ENCODE data around the gene UBE2H.
"Not testable (repeated sequence)": the region's sequence is repeated elsewhere in the genome, so short reads cannot be mapped to it uniquely, and the experiment has no call there.

UBE2H gene

DNA sequence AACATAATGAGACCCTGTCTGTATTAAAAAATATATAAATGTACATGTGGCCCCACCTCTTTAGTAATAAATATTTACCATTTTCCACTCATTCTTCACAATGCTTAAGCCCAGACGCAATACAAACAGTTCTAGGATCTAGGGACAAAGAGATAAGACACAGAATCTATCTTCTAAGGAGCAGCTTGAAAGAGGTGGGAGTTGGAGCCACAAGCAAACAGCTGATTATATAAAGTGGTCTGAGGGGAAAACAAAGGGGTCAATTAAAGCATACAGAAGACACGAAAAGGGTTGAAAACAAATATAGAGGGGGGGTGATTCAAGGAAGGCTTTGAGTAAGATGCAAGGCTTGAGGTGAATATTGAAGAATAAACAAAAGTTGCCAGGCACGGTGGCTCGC, 43.1 kb downstream of the UBE2H start:
- DNase-seq (ENCODE audit: low read depth in 4 of 4, low spot score in 1 of 4), result no peak

DNA sequence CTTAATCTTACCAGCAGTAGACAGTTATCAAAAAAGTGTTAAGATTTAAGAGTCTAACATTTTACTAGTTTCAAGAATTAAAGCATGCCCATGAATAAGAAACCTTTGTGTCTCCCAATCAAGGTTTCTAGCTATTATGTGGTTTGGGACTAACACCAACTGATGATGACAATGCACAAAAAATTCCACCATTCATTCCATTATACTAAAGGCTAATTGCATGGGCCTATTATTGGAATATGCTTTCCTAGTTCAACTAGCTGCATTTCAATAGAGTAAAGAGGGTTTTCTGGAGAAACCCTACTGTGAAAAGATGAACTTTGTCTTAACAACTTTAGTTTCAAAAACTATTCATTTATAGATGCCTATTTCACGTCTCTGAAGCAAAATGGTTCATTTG, 44.6 kb downstream of the UBE2H start:
- no peak for DNase-seq (ENCODE audit: low read depth in 4 of 4, low spot score in 1 of 4)

DNA sequence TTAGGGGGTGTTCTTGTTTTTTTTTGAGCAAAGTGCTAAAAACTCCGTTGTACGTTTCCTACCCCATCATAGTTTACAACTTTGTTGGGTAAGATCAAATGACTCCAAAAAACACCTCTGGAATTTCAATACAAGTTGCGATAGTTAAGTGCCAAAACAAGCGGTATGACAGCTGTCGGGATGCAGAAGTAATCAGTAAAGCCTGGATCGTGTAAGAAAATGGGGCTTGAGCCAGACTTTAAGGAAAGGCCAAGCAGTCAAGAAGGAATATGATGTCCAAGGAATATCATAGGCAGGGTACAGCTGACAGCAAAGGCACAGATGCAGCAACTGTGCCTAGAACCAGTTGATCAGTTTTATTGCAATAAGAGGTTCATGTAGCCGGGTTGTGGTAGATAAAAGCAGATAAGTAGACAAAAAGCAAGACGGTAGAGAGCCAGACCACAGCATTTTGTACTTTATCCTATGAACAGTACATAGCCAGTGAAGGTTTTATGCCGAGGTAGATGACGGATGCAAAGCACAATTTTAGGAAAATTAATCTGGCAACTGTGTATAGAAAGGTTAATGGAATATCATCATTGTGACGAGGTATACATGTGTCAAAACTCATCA, 45.5 kb downstream of the UBE2H start:
- no peak for DNase-seq (ENCODE audit: low read depth in 4 of 4, low spot score in 1 of 4)

DNA sequence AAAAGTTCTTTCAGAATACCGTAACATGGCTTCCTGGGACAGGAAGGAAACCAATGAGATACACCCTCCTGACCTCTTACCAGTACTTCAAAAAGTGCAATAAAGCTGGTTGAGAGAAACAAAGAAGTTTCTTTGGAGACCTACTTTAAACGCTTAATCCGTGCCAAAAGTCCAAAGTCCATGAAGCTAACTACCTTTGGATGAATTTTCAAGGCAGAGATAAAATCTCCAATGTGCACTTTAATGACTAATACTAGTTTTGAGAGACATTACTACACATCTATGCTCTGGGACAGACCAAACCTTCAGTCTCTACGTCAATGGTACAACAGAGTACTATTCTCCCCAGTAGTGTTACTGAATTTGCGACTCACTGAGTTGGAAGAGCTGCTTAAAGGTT, 46.1 kb downstream of the UBE2H start:
- DNase-seq (ENCODE audit: low read depth in 4 of 4, low spot score in 1 of 4), result no peak

DNA sequence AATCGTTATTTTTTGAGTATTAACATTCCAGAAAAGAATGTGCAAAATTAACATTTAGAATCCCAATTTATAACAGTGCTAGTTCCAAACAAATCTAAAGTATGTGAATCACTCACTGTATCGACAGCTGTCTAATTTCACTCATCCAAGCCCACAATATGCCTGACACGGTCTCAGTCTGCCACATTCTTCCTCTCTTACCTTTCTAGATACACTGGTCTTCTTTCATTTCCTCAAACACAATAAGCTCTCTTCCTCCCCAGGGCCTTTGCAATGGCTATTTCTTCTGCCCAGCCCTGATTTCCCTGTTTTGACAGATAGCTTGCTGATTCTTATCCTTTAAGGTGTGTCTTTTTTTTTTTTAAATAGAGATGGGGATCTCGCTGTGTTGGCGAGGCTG, 48.8 kb downstream of the UBE2H start:
- no peak for DNase-seq (ENCODE audit: low read depth in 4 of 4, low spot score in 1 of 4)

DNA sequence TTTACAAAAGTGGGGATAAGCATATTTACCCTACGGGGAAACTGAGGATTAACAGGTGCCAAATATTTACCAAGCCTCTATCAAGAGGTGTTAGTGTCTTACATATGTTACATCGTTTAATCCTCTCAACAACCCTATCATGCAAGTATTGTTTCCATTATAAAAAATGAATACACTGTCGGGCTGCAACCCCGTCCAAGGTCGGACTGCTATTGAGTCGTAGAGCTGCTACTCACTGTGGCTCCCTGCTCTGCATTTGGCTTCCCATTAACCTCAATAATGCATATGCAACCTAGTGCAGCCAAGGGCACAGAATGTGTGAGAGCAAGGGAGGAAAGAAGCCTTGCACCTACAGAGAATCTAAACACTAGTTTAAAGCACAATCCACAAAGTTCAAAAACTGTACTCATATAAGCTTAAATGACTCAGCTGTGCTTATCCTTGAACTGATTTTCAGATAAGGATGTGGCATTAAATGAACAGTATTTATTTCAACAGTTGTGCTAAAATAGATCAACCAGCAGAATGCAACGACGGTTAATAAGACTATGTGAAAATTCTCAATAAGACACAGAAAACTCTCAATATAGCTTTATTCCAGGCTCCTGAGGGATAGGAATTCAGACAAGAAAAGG, 49.9 kb downstream of the UBE2H start:
- no peak for DNase-seq (ENCODE audit: low read depth in 4 of 4, low spot score in 1 of 4)

DNA sequence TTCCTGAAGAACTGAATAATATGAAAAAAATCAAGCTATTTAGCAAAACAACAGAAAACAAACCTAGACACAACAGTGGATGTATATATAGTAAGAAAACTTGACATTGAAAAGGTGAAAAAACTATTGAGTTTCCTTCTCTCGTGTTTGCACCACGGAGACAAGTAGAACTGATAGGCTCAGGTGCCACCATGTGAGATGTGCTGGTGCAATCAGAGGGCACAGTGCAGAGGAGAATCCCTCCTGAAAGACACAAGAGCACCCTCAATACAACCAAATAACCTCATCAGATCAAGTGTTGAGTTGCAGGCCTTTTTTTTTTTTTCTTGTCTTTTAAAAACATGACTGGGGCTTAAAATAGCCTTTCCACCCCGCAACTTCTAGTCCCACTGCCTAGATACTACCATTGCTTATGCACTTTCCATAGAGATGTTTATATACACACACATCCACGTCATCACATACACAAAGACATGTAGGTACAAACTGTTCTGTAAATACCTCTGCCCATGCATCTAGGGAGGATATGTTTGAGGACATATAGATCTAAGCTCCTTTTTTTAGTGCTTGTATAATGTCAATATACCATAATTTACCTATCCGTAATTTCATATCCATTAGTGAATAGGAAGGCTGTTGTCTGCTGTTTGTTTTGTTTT, 54.1 kb downstream of the UBE2H start:
- no peak for DNase-seq (ENCODE audit: low read depth in 4 of 4, low spot score in 1 of 4)

DNA sequence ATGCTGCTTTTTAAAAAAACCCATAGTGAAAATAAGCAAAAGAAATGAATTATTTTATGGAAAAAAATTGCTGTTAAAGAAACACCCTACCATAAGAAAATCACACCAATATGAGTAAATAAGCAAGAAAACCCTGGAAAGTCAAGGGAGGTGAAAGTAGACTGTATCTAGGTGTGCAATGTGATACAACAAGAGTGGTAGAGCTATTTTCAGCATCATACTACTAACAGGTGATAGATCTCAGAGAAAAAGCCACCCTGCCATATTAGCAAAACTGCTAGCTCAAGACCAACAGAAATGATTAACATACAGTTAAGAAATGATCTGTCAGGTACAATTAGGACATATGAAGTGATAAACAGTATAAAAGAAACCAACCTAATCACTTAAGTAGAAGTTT, 54.8 kb downstream of the UBE2H start:
- no peak for DNase-seq (ENCODE audit: low read depth in 4 of 4, low spot score in 1 of 4)

DNA sequence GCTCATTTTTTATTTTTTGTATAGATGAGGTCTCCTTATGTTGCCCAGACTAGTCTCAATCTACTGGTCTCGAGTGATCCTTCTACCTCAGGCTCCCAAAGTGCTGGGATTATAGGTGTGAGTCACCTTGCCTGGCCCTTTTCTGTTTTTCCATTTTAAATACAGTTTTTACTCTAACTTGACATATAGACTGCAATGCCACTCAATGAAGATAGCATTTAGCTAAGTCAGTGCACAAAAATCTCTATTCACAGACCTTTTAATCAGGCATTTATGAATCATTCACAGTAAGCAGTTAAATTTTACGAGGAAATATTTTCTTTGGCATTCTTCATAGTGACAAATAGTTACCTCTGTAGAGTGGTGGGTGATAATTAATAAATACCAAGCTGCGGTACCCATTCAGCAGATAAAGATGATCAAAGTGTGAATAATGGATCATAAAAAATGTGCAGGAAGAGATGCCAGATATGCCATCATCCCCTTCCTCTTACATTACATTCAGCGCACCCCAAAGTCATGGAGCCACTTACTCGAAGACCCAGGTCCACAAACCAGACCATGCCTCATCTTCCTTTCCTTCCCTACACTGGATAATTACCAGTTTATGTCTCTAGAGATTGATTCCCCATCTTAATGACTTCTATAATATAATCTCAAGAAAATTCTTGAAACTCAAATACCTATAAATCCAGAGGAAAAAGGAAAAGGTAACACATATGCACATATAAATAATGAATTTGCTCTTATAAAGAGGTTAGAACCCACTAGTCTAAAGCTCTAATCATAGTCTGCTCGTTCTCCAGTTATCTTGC, 56.0 kb downstream of the UBE2H start:
- no peak for DNase-seq (ENCODE audit: low read depth in 4 of 4, low spot score in 1 of 4)

DNA sequence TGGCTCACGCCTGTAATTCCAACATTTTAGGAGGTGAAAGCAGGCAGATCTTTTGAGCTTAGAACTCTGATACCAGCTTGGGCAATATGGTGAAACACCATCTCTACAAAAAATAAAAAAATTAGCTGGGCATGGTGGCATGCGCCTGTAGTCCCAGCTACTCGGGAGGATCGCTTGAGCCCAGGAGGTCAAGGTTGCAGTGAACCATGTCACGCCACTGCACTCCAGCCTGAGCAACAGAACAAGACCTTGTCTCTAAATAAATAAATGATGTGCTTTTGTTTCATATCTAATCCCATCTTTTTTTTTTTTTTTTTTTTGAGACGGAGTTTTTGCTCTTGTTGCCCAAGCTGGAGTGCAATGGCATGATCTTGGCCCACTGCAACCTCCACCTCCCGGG, 58.6 kb downstream of the UBE2H start:
- DNase-seq (ENCODE audit: low read depth in 4 of 4, low spot score in 1 of 4), result not testable (repeated sequence)

DNA sequence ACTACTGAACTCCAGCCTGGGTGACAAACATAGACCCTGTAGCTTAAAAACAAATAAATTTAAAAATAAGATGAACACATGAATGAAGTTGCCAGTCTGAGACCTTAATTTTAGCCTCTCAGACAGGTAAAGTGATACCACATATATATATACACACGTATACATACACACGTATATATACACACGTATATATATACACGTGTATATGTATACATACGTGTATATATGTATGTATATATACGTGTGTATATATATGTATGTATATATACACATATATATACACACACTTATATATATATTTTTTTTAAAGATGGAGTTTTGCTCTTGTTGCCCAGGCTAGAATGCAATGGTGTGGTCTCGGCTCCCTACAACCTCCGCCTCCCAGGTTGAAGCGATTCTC, 62.7 kb downstream of the UBE2H start:
- DNase-seq (ENCODE audit: low read depth in 4 of 4, low spot score in 1 of 4), result no peak

DNA sequence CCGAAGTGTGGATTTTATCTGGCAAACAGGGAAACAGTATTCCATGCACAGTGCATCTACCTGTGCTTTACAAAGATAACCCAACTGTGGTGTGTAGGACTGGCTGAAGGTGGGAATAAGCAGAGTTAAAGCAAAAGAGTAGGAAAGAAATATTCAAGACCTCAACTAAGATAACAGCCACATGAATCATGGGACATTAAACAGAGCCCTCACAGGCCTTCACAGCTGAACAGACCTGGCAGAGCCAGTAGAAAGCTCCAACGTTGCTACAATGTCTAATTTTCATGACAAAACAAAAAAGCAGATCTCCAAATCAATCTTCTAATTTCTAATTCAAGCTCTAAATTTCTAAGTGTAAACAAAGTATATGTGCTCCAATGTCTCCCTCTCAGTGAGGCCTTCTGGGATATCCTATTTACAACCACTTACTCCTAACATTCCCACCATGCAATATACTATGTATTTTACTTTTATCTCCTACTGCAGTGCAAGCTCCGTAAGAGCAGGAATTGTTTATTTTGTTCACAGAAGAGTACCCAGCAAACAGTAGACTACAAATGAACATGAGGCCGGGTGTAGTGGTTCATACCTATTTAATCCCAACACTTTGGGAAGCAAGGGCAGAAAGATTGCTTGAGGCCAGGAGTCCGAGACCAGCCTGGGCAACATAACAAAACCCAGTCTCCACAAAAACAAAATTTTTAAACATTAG, 63.5 kb downstream of the UBE2H start:
- DNase-seq (ENCODE audit: low read depth in 4 of 4, low spot score in 1 of 4), result no peak

DNA sequence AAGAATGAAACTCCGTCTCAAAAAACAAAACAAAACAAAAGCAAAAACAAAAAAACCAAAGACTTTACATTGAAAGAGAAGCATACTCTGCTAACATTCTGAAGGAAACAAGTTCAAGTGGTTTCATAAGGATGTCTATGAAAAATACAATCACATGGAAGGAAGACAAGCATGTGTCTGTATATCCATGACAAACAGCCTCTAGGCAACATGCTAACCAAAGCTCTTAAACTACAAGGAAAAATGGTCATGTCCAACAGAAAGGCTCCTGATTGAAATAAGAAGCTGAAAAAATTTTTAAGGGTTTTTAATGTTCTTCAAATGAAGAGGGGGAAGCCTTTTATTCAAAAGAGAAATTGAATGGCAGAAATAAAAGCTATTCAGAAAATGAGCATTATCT, 64.9 kb downstream of the UBE2H start:
- no peak for DNase-seq (ENCODE audit: low read depth in 4 of 4, low spot score in 1 of 4)

DNA sequence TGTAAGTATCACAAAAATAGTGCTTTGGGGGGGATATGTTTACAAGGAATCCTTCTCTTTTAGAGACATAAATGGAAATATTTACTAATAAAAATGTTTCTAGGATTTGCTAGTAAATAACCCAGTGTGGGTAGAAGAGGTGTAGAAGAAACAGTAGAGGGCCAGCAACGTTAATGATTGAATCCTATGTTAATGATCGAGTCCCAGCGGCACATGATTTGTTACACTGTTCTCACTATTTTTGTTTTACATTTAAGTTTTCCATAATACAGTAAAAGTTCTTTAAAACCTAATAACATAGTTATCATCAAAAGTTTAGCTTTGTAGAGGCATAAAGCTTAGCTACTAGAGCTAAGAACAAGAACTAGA, 66.0 kb downstream of the UBE2H start:
- DNase-seq (ENCODE audit: low read depth in 4 of 4, low spot score in 1 of 4), result no peak

DNA sequence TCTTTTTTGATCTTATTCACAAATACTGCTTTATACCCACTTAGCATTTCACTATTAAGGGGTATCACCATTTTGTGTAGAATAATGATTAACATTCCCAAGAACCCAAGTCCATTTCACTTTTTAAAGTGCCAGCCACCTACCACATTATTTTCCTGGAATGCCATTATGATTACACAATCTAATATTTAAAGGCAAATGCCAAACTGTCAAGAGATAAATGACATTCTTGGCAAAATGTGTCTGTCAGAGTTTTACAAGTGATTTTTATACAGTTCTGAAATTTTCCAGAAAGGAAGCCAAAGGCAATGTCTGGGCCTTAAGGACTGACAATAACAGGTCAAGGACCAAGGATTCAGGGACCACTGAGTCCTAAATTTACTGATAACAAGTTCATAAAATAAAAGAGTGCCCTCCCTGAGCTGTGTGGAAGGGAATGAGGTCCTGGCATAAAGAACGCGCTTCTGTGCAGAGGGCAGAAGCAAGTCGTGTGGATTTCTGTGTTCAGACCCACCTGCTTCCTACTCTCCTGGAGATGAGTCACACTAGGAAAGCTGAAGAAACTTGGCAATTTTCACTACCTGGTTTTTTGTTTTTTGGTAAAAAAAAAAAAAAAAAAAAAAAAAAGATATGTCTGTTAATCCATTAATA, 66.5 kb downstream of the UBE2H start:
- no peak for DNase-seq (ENCODE audit: low read depth in 4 of 4, low spot score in 1 of 4)

DNA sequence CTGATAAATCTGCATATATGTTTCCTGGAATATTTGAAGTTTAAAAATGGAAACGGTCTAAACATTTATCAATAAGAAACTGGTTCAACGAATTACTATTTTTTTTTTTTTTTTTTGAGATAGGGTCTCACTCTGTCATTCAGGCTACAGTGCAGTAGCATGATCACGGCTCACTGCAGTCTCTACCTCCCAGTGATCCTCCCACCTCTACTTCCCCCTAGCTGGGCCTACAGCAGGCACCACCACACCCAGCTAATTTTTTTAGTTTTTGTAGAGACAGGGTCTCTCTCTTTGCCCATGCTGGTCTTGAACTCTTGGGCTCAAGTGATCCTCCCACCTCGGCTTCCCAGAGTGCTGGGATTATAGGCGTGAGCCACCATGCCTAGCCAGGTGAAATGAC, 68.3 kb downstream of the UBE2H start:
- no peak for DNase-seq (ENCODE audit: low read depth in 4 of 4, low spot score in 1 of 4)

DNA sequence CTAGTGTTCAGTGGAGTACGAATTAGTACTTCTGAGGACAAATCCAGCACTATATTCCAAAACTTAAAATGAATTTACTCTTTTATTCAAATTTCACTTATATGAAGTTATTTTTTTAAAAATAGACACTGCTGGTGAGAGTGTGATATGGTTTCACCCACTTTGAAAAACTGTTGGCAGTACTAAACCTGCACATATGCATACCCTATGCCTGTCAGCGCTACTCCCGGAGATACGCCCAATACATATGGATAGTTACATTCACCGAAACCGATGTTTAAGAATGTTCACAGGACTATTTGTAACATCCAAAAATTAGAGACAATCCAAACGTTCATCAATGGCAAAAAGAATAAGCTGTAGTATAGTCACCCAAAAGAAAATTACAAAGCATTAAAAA, 69.6 kb downstream of the UBE2H start:
- no peak for DNase-seq (ENCODE audit: low read depth in 4 of 4, low spot score in 1 of 4)

DNA sequence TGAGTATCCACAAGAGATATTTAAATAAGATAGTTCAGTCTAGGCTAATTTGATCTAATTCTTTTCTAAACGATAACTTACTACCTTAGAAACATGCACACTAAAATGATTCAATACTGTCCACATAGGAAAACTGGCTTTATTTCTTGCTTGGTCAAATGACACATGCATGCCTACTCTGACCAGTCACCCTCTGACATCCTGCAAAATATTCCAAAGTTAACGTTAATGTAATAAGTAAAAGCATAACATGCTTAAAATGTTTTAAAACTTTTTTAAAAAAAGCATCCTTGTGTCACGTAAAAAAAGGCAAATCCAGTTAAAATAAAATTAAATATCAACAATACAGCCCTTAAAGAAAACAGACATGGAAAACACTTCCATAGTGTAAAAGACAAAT, 70.2 kb downstream of the UBE2H start:
- DNase-seq (ENCODE audit: low read depth in 4 of 4, low spot score in 1 of 4), result no peak

DNA sequence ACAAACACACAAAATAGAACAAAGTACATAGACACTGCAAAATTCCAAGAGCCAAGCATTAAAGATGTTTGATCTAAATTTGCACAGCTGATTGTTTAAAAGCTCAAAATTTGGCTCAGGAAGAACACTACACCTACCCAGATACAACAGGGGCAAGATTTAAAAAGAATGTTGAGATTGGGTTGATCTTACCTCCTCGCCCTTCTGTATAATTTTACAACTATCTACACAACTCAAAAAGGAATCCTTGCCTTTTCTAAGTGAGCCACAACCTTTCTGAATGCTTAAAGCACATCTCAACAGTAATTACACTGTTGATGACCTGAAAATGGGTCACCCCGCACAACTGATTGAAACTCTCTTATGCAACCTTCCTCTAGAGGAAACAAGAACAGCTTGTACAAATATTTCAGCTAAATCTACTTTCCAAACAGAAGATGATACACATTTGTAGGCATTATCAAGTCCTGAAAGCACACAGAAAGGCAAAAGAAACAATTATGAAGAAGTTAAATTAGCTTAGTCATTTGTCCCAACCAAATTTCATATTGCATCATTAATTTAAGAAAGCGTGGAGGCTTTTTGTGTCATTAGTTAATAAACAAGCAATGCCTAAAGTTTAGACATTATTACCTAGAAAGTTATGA, 75.5 kb downstream of the UBE2H start:
- DNase-seq (ENCODE audit: low read depth in 4 of 4, low spot score in 1 of 4), result no peak

DNA sequence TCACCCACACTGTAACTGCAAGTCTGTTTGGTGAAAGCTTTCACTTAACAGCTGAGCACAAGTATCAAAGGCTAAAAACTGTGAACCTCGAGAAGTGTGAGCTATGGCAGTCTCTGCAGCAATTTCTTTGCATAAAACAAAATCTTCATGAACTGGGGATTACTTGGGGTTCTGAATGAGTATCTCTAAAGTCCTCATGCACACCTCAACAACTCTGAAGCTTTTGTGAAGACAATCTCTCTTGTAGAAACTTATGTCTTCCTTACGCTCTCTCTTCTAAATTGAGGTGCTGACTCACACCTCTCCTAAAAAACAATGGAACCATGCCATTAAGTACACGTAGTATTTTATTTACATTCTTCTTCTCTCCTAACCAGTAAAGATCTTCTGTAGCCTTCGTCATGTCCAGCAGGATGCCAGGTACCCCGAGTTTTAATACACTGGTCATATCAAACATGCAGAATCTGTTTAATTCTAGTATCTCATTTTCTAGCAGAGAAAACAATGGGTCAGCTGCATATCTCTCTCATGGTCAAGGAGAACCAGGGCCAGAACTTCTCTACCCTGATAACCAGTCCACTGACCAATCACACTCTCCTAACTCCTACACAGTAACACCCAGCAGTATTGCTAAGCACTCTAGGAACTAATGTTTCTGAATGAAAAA, 76.9 kb downstream of the UBE2H start:
- DNase-seq (ENCODE audit: low read depth in 4 of 4, low spot score in 1 of 4), result no peak
